PFSK-1 (cell line): ENCODE measurements around the gene ENOX2.

Experiments
- FOXP2 ChIP-seq: optimal IDR thresholded peaks from 2 replicates; pipeline ENCODE3; 2011; ENCODE audit warnings: borderline replicate concordance, control low read depth, inconsistent platforms; ENCODE audit not compliant: insufficient read depth; ENCODE audit errors: extremely low read length, extremely low read depth
- POLR2AphosphoS5 ChIP-seq: IDR thresholded peaks from 2 replicates; pipeline ENCODE4 v1.6.1; 2012; ENCODE audit warnings: low read depth, mild to moderate bottlenecking, control low read depth, low read length, moderate library complexity
- SIN3A ChIP-seq: IDR thresholded peaks from 2 replicates; pipeline ENCODE4 v1.6.1; 2012; ENCODE audit warnings: mild to moderate bottlenecking, low read length, moderate library complexity, borderline replicate concordance; ENCODE audit not compliant: insufficient read depth
- TAF1 ChIP-seq: IDR thresholded peaks from 2 replicates; pipeline ENCODE4 v1.6.1; 2012; ENCODE audit warnings: low read length, control low read depth, borderline replicate concordance; ENCODE audit not compliant: insufficient read depth
- TF ChIP-seq, protein P1 (sequence below), 2 experiments: IDR thresholded peaks; 2 replicates each; pipeline versions ENCODE4 v1.6.1 to v1.8.0; 2011 to 2012; ENCODE audit warnings: low read depth in 2 of 2, low read length in 2 of 2, control low read depth in 1 of 2, inconsistent platforms in 1 of 2, mild to moderate bottlenecking in 1 of 2, moderate library complexity in 1 of 2; ENCODE audit not compliant: insufficient read depth in 1 of 2

ENOX2 gene

DNA sequence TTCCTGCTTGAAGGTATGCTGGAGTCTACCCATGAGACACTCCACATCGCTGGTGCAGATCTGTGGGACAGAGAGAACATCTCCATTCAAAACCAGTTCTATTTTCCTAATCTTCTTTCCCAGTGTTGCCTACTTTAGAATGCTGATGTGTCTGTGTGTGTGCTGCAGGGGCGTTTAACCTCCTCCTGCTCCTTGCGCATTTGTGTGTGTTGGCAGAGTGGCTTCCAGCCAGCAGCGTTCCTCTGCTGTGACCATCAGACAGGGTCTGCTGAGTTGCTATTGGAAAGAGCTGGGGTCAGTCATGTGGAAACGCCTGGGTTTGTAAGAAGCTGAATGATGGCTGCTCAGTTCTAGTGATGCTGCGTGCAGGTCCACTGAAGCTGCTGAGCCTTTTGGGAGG lies 277.6 kb downstream of the ENOX2 start:
- TF ChIP-seq SIN3A (no peak), POLR2AphosphoS5 (no peak), TAF1 (no peak), FOXP2 (no peak)
- TF ChIP-seq, protein P1, sequence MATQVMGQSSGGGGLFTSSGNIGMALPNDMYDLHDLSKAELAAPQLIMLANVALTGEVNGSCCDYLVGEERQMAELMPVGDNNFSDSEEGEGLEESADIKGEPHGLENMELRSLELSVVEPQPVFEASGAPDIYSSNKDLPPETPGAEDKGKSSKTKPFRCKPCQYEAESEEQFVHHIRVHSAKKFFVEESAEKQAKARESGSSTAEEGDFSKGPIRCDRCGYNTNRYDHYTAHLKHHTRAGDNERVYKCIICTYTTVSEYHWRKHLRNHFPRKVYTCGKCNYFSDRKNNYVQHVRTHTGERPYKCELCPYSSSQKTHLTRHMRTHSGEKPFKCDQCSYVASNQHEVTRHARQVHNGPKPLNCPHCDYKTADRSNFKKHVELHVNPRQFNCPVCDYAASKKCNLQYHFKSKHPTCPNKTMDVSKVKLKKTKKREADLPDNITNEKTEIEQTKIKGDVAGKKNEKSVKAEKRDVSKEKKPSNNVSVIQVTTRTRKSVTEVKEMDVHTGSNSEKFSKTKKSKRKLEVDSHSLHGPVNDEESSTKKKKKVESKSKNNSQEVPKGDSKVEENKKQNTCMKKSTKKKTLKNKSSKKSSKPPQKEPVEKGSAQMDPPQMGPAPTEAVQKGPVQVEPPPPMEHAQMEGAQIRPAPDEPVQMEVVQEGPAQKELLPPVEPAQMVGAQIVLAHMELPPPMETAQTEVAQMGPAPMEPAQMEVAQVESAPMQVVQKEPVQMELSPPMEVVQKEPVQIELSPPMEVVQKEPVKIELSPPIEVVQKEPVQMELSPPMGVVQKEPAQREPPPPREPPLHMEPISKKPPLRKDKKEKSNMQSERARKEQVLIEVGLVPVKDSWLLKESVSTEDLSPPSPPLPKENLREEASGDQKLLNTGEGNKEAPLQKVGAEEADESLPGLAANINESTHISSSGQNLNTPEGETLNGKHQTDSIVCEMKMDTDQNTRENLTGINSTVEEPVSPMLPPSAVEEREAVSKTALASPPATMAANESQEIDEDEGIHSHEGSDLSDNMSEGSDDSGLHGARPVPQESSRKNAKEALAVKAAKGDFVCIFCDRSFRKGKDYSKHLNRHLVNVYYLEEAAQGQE (IDR thresholded peaks at IDR 0.05; ENCODE audit: insufficient read depth in 1 of 2, low read depth in 2 of 2, low read length in 2 of 2), result no peak

DNA sequence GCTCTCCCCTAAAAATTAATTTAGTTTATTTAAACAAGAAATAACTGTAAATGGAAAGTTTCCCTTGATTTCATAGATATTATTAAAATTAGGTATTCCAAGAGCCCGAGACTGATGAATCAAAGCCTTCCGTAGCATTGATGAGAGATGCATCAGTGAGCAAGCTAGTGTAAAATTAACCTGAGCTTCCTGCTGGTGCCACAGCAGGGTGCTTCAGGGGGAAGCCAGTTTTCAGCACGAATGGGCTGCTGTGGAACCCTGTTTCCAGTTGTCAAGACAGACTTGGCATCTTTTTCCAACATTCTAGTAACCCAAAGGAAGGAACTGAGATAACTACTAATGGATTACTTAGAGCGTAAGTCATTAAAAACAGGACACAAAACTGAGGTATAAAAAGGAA lies 279.5 kb downstream of the ENOX2 start:
- TF ChIP-seq TAF1 (no peak), POLR2AphosphoS5 (no peak), SIN3A (no peak), FOXP2 (no peak)
- TF ChIP-seq, protein P1 (IDR thresholded peaks at IDR 0.05; ENCODE audit: insufficient read depth in 1 of 2, low read depth in 2 of 2, low read length in 2 of 2), result no peak

DNA sequence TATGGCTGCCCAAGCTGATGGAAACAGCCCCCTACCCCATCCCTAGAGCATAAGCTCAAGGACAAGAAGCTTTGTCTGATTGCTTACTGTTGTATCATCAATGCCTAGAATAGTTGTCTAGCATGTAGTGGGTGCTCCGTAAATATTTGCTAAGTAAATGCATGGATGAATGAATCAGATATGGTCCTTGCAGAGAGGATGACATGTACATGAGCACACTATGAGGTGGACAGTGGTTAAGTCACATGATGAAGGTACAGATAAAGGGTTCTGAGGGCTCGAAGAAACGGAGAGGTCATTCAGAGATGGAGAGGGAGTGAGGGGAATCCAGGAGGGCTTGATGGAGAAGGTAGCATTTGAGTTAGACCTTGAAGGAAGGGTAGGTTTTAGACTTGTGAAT lies 287.1 kb downstream of the ENOX2 start:
- TF ChIP-seq POLR2AphosphoS5, result no peak
- no peak for TF ChIP-seq FOXP2
- TF ChIP-seq SIN3A, result no peak
- TF ChIP-seq TAF1, result no peak
- TF ChIP-seq, protein P1 (IDR thresholded peaks at IDR 0.05; ENCODE audit: insufficient read depth in 1 of 2, low read depth in 2 of 2, low read length in 2 of 2), result no peak

DNA sequence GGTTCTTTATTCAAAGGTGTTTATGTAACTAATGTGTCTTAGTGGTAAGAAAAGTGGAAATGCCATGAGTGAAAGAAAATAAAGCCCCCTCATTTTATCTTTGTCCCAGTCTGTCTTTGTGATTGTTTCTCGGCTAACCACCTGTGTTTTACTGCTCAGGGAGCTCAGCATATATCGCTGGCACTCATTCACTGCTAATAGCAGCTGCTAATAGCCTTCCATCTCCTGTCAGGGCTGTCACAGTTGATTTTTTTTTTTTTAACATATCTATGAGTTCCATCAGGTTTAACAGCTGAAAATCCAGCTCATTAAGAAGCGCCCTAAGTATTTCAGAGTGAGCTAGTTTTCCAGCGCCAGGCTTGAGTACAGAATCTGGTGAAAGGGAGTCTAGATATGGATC lies 295.6 kb downstream of the ENOX2 start:
- TF ChIP-seq, protein P1 (IDR thresholded peaks at IDR 0.05; ENCODE audit: insufficient read depth in 1 of 2, low read depth in 2 of 2, low read length in 2 of 2), result no peak
- no peak for TF ChIP-seq SIN3A
- no peak for TF ChIP-seq FOXP2
- TF ChIP-seq TAF1, result no peak
- no peak for TF ChIP-seq POLR2AphosphoS5

DNA sequence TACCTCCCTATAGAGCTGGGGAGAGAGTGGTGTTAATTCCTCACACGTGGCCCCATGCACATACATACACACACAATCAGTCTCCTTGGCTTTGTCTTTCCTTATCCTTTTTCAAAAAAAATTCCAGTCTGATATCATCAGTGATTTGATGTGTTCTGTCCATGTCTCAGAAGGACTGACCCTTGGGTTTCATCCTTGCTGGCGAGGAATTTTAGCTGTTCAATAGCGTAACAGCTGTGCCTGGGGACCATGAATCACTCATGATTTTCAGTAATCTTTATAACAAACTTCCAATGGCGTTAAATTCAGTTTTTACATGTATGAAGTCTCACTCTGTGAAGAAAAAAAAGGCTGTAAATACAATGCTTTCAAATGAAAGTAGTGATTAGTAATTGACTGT lies 296.6 kb downstream of the ENOX2 start:
- no peak for TF ChIP-seq FOXP2
- no peak for TF ChIP-seq POLR2AphosphoS5
- TF ChIP-seq SIN3A, result no peak
- TF ChIP-seq TAF1, result no peak
- TF ChIP-seq, protein P1 (IDR thresholded peaks at IDR 0.05; ENCODE audit: insufficient read depth in 1 of 2, low read depth in 2 of 2, low read length in 2 of 2), result no peak
